Upper lobe of right lung (tissue), 1 donor: ENCODE results near the gene COPS8. TPM values are rescaled to one million over a fixed set of nuclear protein-coding genes. Genes with fewer than 3 reads are reported as not detected.

ENCODE experiments used
- ATAC-seq: fragments of 200-7000 bp; cut with Tn5 transposase; one replicate; pipeline ENCODE4 v1.9.1; 2020; ENCODE audit warnings: mild to moderate bottlenecking, moderate library complexity
- DNase-seq: peaks from one replicate; pipeline ENCODE4 v3.0.0-alpha.2; 2020
- H3K27ac ChIP-seq: fragments of 200-600 bp; one replicate; pipeline ENCODE4 v1.8.0; 2022
- H3K27me3 ChIP-seq: fragments of 200-600 bp; one replicate; pipeline ENCODE4 v1.8.0; 2022; ENCODE audit warnings: mild to moderate bottlenecking
- H3K36me3 ChIP-seq: fragments of 200-600 bp; one replicate; pipeline ENCODE4 v1.8.0; 2022
- H3K4me1 ChIP-seq: fragments of 200-600 bp; one replicate; pipeline ENCODE4 v1.8.0; 2022
- H3K4me3 ChIP-seq: fragments of 200-600 bp; one replicate; pipeline ENCODE4 v1.8.0; 2022; ENCODE audit warnings: mild to moderate bottlenecking
- H3K9me3 ChIP-seq: fragments of 200-600 bp; one replicate; pipeline ENCODE4 v1.8.0; 2022
- intact Hi-C: fragments of 100-400 bp; cut with DNase I; formaldehyde crosslinking; loops from one replicate; pipeline ENCODE4 v1.11.0; 2022
- total RNA-seq: library from RNA; stranded (reverse); fragmentation: NEBNext Ultra II Directional; extraction: Animal tissue kit (Norgen Biotek cat#: 25700); gene quantifications from one replicate; pipeline ENCODE4 v1.2.1, GENCODE V29; 2021
- TF ChIP-seq, protein P1 (sequence below): fragments of 200-600 bp; IDR thresholded peaks from one replicate; pipeline ENCODE4 v1.8.0; 2022; ENCODE audit warnings: antibody characterized with exemption
- donor health status: DM: no; HTN: yes; CAD: no; lungs with severe emphysema.

Gene COPS8
- total RNA-seq, 1 donor from 2014 or later = 40.9 TPM

DNA sequence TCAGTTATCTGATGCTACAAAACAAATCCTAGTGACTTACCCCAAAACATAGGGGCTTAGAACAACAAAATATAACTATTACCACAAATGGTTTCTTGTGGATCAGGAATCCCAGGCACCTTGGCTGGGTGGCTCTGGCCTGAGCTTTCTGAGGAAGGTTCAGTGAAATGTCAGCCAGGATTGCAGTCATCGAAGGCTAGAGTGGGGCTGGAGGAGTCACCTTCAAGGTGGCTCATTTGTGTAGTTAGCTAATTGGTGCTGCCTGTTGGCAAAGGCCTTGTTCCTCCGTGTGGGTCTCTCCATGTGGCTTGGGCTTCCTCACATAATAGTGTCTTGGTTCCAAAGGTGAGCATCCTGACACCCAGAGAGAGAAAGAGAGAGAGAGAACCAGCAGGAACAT lies 57.4 kb downstream of the COPS8 start:
- H3K27ac ChIP-seq = no peak overlapping the region

DNA sequence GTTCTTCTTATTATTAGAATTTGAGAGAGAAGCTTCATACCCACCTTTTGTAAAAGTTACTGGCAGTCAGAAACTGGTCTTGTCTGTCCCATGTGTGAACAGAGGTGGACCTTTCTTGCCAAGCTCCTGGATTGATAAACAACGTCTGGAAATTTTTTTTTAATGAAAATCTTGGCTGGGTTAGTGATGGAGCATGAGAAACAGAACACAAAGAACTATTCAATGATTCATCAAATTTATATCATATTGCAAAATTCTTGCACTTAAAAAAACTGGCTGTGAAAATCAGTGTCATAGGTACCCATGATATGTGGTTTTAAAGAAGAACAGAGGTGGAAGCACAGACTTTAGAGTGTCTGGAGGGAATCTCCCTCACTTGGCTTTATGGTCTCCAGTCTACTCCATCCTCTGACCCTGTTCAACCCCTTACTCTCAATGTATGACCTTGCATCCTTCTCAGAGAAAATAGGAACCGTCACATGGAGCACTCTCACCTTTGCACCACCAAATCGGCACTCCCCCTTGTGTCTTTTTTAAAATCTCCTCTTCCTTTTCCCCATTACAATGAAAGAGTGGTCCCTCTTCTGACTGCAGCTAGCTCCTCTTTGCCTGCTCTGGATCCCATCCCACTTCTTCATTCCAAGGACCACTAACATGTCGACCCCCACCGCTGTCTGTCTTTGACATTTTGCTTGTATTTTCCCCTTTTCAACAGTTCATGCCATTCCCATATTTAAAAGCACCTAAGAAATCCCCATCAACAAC lies 58.2 kb downstream of the COPS8 start:
- intact Hi-C loops = no loop called here
- Histone ChIP-seq H3K27me3 (no peaks in the 10 kb centered on the region), H3K4me1 (peaks cover 6% of the 10 kb centered on the region), H3K9me3 (peaks cover 11% of the 10 kb centered on the region), H3K4me3 (no peak overlapping the region), H3K27ac (no peak overlapping the region), H3K36me3 (no peaks in the 10 kb centered on the region)
- TF ChIP-seq, protein P1, sequence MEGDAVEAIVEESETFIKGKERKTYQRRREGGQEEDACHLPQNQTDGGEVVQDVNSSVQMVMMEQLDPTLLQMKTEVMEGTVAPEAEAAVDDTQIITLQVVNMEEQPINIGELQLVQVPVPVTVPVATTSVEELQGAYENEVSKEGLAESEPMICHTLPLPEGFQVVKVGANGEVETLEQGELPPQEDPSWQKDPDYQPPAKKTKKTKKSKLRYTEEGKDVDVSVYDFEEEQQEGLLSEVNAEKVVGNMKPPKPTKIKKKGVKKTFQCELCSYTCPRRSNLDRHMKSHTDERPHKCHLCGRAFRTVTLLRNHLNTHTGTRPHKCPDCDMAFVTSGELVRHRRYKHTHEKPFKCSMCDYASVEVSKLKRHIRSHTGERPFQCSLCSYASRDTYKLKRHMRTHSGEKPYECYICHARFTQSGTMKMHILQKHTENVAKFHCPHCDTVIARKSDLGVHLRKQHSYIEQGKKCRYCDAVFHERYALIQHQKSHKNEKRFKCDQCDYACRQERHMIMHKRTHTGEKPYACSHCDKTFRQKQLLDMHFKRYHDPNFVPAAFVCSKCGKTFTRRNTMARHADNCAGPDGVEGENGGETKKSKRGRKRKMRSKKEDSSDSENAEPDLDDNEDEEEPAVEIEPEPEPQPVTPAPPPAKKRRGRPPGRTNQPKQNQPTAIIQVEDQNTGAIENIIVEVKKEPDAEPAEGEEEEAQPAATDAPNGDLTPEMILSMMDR = no peak
- DNase-seq (no peak), ATAC-seq (no peak)

More for the DNA sequence above, 57.4 kb downstream of the COPS8 start:
- intact Hi-C loops = no loop called here
- Histone ChIP-seq H3K27me3 (no peaks in the 10 kb centered on the region), H3K9me3 (peaks cover 11% of the 10 kb centered on the region), H3K4me1 (no peaks in the 10 kb centered on the region), H3K36me3 (no peaks in the 10 kb centered on the region), H3K4me3 (no peak overlapping the region)
- peak; percentile 9 for DNase-seq
- no peak for ATAC-seq
- TF ChIP-seq, protein P1 = no peak

DNA sequence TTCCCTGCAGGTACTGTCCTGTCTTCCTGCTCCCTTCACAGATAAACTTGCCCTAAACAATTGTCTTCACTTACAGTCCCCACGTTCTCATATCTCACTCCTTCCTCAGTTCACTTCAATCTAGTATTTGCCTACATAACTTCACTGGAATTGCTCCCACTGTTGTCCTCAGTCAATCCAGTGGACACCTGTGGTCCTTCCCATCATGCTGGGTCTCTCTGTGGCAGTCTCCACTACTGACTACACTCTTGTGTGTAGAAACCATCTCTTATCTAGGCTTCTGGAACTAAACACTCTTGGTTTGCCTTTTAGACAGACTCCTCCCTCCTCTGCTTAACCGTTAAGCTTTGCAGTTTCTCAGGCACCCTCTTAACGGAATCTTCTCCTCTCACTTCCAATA lies 58.8 kb downstream of the COPS8 start:
- intact Hi-C loops = no loop called here
- H3K36me3 ChIP-seq = no peaks in the 10 kb centered on the region
- H3K4me1 ChIP-seq = peaks cover 7% of the 10 kb centered on the region
- no peaks in the 10 kb centered on the region for H3K27me3 ChIP-seq
- no peak overlapping the region for H3K4me3 ChIP-seq
- peaks cover 11% of the 10 kb centered on the region for H3K9me3 ChIP-seq
- ATAC-seq (no peak), DNase-seq (no peak)
- TF ChIP-seq, protein P1 = no peak
- H3K27ac ChIP-seq = no peak overlapping the region

DNA sequence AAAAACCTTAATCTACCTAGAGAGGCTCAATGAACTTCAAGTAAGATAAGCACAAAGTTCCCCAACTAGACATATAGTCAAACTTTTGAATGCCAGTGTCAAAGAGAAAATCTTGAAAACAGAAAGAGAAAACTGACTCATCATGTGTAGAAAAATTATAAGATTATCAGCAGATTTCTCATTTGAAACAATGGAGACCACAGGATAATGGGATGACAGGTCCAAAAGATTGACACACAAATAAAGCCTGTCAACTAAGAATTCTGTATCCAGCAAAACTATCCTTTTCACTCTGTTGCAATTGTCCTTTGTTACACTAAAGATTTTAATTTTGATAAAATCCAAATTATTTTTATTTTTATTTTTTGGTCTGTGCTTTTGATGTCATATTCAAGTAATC lies 61.6 kb downstream of the COPS8 start:
- Histone ChIP-seq H3K27me3 (no peaks in the 10 kb centered on the region), H3K9me3 (peaks cover 11% of the 10 kb centered on the region), H3K27ac (no peak overlapping the region), H3K36me3 (no peaks in the 10 kb centered on the region), H3K4me1 (peaks cover 7% of the 10 kb centered on the region), H3K4me3 (no peak overlapping the region)
- DNase-seq (no peak), ATAC-seq (no peak)
- intact Hi-C loops = no loop called here
- TF ChIP-seq, protein P1 = no peak

DNA sequence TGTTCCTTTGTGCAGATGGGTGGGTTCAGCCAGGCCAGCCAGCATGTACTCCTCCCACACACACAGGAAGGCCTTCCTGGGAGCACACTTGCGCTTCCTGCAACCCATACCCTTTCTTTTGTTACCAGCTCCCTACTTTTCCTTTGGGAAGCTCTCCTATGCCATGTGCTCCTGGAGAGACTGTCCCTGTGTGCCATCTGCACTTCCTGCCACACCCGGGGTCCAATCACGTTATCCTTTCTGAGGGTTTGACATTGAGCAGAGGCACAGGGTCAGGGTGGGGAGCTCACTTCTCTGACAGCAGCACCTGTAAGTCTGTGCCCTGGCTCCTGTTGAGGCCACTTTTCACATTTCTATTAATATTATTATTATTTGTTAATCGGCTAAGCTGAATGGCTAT lies 62.9 kb downstream of the COPS8 start:
- Histone ChIP-seq H3K36me3 (no peaks in the 10 kb centered on the region), H3K9me3 (peaks cover 11% of the 10 kb centered on the region), H3K27ac (peak overlapping the region; percentile 36), H3K27me3 (no peaks in the 10 kb centered on the region), H3K4me1 (peaks cover 7% of the 10 kb centered on the region), H3K4me3 (no peak overlapping the region)
- no peak for ATAC-seq
- TF ChIP-seq, protein P1 = no peak
- intact Hi-C loops = no loop called here
- no peak for DNase-seq
